Activated T-cell treated with anti-CD3 and anti-CD28 coated beads for 1 hour (primary cell): ENCODE data around the gene EDEM2.
A peak's percentile ranks its signal among the peaks of the same experiment; 100 is the strongest.
"Not testable (repeated sequence)": the region's sequence is repeated elsewhere in the genome, so short reads cannot be mapped to it uniquely, and the experiment has no call there.

ENCODE experiments used
- DNase-seq: peaks from one replicate; pipeline ENCODE4 v3.0.0-alpha.2; 2020; ENCODE audit warnings: low read depth

The EDEM2 gene, protein sequence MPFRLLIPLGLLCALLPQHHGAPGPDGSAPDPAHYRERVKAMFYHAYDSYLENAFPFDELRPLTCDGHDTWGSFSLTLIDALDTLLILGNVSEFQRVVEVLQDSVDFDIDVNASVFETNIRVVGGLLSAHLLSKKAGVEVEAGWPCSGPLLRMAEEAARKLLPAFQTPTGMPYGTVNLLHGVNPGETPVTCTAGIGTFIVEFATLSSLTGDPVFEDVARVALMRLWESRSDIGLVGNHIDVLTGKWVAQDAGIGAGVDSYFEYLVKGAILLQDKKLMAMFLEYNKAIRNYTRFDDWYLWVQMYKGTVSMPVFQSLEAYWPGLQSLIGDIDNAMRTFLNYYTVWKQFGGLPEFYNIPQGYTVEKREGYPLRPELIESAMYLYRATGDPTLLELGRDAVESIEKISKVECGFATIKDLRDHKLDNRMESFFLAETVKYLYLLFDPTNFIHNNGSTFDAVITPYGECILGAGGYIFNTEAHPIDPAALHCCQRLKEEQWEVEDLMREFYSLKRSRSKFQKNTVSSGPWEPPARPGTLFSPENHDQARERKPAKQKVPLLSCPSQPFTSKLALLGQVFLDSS

GRCh38 chr20:35146920-35147574, at the start of gene EDEM2:
TSS of gene EDEM2 (minus strand) at chr20:35147336. CDS start at chr20:35147258, 78 bp downstream.
- peak; percentile 89 for DNase-seq

DNA sequence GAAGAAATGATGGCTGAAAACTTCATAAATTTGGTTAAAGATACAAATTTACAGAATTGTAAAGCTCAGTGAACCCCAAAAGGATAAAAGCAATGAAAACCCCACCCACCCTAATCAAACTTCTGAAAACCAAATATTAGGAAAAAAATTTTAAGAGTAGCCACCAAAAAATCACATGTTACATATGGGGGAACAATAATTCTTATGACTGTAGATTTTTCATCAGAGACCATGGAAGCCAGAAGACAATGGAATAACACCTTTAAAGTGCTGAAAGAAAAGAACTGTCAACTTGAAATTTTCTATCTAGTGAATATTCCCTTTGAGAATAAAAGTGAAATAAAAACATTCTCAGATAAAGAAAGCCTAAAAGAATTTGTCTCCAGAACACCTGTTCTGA, 49.2 kb upstream of the EDEM2 start:
- DNase-seq = no peak

- DNase-seq = not testable (repeated sequence)
Observed at GRCh38 chr20:35193031-35193791, 46.1 kb upstream of the EDEM2 start.

DNA sequence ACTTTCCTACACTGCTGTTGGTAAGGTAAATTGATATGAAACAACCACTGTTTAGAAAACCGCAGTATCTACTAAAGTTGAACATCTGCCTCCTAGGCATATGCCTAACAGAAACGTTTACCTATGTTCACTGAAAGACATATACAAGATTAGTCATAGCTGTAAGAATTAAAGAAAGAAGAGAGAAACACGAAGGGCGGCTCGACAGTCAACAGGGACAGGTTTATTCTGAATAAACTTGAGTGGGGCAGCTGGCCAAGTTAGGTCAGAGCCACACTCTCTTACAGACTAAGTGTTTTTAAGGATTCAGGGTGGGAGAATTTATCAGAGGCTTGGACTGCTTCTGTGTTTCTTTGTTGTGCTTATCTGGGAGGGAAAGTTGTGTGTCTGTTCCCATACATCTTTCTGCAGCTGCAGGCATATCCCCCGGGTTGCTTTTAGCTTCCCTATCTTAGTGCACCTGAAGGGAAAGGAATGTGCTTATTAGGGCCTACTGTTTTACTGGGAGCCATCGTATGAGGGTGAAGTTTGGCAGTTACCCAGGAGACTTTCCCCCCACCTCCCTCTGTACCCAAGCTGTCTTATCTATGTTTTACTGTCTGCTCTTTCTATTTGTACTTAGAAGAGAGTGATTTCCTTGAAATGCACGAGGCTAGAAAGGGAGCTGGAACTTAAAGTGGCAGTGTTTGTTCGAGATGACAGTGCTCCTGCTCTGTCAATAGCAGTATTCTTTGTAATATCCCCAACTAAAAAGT, 45.2 kb upstream of the EDEM2 start:
- no peak for DNase-seq

DNA sequence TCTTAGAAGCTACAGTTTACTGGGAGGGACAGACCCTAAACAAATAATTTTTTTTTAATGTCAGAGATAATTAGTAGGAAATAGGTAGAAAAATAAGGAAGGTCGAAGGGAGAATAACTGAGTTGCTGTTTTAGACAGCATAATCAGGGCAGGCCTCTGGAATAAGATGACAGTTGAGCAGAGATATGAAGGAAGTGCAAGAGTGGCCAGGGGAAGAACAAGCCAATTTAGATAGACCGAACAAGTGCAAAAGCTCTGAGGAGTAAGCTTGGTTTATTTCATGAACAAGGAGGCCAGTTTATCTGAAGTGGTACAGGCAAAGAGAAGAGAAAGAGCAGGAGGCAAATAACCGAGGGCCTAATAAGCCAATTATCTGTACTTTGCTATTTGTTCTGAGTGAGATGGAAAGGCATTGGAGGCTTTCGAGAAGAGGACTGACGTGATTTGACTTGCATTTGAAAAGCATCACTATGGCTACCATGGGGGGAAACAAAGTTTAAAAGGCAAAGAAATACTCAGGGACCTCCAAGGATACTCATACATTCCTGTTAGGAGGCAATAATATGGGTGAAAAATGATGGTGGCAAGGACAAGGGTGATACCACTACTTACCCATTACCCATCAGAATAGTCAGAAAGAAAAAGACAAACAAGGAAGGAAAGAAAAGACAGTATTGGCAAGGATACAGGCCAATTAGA, 44.4 kb upstream of the EDEM2 start:
- no peak for DNase-seq

GRCh38 chr20:35190556-35190955, 43.4 kb upstream of the EDEM2 start:
- DNase-seq = no peak

- DNase-seq = not testable (repeated sequence)
Observed at GRCh38 chr20:35189223-35189622, 42.1 kb upstream of the EDEM2 start.

DNA sequence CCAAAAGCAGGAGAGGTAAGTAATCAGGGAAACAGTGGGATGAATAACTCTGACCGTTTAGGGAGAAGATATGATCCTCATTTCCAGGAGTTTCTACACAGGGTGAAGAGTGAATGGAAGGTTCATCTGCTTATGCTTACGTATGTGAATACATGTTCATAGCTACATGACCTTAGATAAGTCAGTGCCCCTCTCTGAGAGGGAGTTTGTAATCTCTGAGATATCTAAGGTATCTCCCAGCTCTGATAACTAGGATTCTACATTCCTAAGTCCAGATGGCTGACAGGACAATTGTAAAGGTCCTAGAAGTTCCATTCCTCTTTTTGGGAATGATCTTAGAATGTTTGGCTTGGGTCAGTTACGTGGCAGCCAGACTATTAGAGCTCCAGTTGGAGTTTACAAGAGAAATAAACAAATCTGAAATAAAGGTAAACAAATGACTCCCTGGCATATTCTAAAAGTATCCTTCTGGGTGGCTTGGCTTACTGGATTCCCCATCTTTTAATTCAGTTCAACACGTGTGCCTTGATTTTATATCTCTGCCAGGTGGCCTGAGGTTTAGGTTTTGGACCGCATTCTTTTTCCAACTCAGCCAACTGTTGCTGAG, 40.6 kb upstream of the EDEM2 start:
- DNase-seq = no peak

GRCh38 chr20:35186691-35187289, 39.7 kb upstream of the EDEM2 start:
- not testable (repeated sequence) for DNase-seq

GRCh38 chr20:35181731-35182130, 34.6 kb upstream of the EDEM2 start:
- no peak for DNase-seq

DNA sequence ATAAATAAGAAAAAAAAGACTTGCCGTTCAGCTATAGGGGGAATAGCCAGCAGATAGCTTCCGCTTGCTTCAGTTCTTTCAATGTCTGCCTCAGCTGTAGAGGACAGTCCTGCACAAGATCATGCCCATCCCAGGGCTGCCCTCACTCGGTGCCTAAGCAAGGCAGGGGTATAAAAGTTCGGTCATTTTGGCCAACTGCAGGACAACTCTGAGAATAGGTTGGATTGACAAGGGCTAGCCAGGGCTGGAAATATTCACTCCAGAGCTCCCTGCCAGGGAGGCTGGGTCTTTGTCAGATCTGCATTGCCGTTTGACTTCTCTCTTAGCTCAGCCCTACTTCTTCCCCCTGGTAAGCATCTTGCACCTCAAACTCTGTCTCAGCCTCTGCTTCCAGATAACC, 33.1 kb upstream of the EDEM2 start:
- DNase-seq = no peak

DNA sequence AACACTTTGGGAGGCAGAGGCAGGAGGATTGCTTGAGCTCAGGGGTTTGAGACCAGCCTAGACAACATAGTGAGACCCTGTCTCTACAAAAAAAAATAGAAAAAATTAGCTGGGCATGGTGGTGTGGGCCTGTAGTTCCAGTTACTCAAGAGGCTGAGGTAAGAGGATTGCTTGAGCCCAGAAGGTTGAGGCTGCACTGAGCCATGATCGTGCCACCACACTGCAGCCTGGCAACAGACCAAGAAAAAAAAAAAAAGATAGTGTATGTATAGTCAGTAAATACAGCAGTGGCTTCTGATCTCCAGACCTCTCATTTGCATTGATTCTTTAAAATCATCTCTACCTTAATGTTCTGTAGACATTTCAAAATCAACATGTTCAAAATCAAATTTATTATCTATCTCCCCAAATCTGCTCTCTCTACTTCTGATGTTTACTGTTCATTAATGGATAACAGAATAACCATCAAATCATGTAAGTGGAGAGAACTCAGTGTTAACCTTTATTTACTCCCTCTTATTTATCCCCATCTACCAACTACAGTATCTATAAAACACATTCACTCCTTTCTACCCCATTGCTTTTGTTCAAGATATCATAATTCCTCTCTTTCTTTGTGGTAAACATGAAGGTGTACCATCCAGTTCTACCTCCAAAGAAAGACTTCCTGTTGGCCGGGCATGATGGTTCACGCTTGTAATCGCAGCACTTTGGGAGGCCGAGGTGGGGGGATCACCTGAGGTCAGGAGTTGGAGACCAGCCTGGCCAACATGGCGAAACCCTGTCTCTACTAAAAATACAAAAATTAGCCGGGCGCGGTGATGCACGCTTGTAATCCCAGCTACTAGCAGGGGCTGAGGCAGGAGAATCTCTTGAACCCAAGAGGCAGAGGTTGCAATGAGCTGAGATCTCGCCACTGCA, 32.4 kb upstream of the EDEM2 start:
- no peak for DNase-seq

- DNase-seq = no peak
Observed at GRCh38 chr20:35176132-35176531, 29.0 kb upstream of the EDEM2 start.

DNA sequence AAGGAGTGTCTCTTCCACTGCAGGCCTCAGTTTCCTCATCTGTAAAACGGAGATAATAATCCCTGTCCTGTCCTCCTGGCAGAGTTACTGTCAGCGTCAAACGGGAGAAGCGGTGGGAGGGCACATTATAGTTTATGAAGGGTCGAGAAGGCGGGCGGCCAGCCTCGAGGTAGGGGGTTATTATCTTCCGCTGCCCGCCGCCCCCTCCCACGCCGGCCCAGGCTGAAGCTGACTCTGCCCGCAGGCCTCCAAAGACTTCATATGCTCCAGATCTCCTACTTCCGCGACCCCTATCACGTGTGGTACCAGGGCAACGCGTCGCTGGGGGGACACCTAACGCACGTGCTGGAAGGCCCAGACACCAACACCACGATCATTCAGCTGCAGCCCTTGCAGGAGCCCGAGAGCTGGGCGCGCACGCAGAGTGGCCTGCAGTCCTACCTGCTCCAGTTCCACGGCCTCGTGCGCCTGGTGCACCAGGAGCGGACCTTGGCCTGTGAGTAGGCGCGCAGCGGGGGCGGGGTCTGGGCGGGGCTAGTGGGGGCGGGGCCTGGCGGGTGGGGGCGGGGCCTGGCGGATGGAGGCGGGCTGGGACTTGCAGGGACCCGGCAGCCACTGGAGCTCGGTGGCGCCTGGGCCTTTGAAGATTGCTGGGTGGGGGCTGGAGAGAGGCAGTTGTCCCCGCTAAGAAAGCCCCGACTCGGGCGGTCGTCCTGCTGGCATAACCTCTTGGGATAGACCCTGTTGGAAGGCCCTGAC, 27.5 kb upstream of the EDEM2 start:
- DNase-seq = no peak

- no peak for DNase-seq
Observed at GRCh38 chr20:35173576-35174192, 26.5 kb upstream of the EDEM2 start.

- DNase-seq = no peak
Observed at GRCh38 chr20:35172434-35172806, 25.3 kb upstream of the EDEM2 start.

DNA sequence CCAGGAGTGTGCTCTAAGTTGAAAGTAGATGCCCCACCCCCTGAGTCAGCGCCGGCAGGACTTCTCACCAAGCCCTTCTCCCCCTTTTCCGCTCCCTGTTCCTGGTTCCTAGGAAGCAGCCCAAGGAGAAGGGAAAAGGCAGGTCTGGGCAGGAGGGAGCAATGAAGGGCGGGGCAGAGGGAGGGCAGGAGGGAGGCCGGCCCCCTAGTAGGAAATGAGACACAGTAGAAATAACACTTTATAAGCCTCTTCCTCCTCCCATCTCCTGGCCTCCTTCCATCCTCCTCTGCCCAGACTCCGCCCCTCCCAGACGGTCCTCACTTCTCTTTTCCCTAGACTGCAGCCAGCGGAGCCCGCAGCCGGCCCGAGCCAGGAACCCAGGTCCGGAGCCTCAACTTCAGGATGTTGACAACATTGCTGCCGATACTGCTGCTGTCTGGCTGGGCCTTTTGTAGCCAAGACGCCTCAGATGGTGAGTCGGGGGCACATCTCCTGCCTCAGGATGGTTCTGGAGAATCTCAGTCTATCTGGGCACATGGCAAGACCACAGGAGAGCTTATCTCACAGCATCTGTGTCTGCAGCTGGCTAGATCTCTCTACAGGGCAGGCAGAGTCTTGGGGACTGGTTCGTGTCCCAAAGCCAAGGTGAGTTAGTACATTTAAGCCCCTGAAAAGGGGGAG, 24.8 kb upstream of the EDEM2 start, which contains the start of gene PROCR:
TSS of gene PROCR (plus strand) at position 320 of the 681 bp plus-strand sequence. CDS start at position 403, 83 bp downstream.
- DNase-seq = no peak
